Measurements from ENCODE around the gene SLC14A1. TPM values are rescaled to one million over a fixed set of nuclear protein-coding genes. Genes with fewer than 3 reads are reported as not detected.

SLC14A1 gene
- total and polyA plus RNA-seq, 2 of the 8 experiments (the other 6 are each of a cell fraction or from before 2014, with no cell fraction given): 0.18 TPM; not detected in 1

- TF ChIP-seq RAD21 (IDR thresholded peaks at IDR 0.05 in 1 of 2, conservative IDR thresholded peaks at IDR 0.05 in 1 of 2; ENCODE audit: low read depth in 2 of 2, low read length in 2 of 2): no peak
- TF ChIP-seq POU5F1 (IDR thresholded peaks at IDR 0.05; ENCODE audit: low read depth, low read length): no peak
- TF ChIP-seq, protein P1, sequence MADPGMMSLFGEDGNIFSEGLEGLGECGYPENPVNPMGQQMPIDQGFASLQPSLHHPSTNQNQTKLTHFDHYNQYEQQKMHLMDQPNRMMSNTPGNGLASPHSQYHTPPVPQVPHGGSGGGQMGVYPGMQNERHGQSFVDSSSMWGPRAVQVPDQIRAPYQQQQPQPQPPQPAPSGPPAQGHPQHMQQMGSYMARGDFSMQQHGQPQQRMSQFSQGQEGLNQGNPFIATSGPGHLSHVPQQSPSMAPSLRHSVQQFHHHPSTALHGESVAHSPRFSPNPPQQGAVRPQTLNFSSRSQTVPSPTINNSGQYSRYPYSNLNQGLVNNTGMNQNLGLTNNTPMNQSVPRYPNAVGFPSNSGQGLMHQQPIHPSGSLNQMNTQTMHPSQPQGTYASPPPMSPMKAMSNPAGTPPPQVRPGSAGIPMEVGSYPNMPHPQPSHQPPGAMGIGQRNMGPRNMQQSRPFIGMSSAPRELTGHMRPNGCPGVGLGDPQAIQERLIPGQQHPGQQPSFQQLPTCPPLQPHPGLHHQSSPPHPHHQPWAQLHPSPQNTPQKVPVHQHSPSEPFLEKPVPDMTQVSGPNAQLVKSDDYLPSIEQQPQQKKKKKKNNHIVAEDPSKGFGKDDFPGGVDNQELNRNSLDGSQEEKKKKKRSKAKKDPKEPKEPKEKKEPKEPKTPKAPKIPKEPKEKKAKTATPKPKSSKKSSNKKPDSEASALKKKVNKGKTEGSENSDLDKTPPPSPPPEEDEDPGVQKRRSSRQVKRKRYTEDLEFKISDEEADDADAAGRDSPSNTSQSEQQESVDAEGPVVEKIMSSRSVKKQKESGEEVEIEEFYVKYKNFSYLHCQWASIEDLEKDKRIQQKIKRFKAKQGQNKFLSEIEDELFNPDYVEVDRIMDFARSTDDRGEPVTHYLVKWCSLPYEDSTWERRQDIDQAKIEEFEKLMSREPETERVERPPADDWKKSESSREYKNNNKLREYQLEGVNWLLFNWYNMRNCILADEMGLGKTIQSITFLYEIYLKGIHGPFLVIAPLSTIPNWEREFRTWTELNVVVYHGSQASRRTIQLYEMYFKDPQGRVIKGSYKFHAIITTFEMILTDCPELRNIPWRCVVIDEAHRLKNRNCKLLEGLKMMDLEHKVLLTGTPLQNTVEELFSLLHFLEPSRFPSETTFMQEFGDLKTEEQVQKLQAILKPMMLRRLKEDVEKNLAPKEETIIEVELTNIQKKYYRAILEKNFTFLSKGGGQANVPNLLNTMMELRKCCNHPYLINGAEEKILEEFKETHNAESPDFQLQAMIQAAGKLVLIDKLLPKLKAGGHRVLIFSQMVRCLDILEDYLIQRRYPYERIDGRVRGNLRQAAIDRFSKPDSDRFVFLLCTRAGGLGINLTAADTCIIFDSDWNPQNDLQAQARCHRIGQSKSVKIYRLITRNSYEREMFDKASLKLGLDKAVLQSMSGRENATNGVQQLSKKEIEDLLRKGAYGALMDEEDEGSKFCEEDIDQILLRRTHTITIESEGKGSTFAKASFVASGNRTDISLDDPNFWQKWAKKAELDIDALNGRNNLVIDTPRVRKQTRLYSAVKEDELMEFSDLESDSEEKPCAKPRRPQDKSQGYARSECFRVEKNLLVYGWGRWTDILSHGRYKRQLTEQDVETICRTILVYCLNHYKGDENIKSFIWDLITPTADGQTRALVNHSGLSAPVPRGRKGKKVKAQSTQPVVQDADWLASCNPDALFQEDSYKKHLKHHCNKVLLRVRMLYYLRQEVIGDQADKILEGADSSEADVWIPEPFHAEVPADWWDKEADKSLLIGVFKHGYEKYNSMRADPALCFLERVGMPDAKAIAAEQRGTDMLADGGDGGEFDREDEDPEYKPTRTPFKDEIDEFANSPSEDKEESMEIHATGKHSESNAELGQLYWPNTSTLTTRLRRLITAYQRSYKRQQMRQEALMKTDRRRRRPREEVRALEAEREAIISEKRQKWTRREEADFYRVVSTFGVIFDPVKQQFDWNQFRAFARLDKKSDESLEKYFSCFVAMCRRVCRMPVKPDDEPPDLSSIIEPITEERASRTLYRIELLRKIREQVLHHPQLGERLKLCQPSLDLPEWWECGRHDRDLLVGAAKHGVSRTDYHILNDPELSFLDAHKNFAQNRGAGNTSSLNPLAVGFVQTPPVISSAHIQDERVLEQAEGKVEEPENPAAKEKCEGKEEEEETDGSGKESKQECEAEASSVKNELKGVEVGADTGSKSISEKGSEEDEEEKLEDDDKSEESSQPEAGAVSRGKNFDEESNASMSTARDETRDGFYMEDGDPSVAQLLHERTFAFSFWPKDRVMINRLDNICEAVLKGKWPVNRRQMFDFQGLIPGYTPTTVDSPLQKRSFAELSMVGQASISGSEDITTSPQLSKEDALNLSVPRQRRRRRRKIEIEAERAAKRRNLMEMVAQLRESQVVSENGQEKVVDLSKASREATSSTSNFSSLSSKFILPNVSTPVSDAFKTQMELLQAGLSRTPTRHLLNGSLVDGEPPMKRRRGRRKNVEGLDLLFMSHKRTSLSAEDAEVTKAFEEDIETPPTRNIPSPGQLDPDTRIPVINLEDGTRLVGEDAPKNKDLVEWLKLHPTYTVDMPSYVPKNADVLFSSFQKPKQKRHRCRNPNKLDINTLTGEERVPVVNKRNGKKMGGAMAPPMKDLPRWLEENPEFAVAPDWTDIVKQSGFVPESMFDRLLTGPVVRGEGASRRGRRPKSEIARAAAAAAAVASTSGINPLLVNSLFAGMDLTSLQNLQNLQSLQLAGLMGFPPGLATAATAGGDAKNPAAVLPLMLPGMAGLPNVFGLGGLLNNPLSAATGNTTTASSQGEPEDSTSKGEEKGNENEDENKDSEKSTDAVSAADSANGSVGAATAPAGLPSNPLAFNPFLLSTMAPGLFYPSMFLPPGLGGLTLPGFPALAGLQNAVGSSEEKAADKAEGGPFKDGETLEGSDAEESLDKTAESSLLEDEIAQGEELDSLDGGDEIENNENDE (IDR thresholded peaks at IDR 0.05; ENCODE audit: insufficient replicate concordance, low read length): no peak
- TF ChIP-seq, protein P2, sequence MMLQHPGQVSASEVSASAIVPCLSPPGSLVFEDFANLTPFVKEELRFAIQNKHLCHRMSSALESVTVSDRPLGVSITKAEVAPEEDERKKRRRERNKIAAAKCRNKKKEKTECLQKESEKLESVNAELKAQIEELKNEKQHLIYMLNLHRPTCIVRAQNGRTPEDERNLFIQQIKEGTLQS (IDR thresholded peaks at IDR 0.05; ENCODE audit: insufficient read depth, low read depth, low read length): no peak
- no peak for TF ChIP-seq NANOG (IDR thresholded peaks at IDR 0.05; ENCODE audit: insufficient read depth, low read depth, low read length, poor library complexity, severe bottlenecking)
These were observed 47.9 kb downstream of the SLC14A1 start (continued) for GRCh38 chr18:45771587-45772480.
